SK-N-SH treated with all-trans-retinoic acid at 6 μM for 48 hours (cell line): ENCODE results near the gene ASTN2.

ENCODE experiments used
- ATAC-seq: fragments of 200-7000 bp; cut with Tn5 transposase; 3 replicates; pipeline ENCODE4 v1.9.1; 2020; ENCODE audit warnings: mild to moderate bottlenecking, moderate library complexity
- ARNTL ChIP-seq: fragments of 450-650 bp; formaldehyde crosslinking; IDR thresholded peaks from 2 replicates; pipeline ENCODE4 v1.5.0; 2020; ENCODE audit warnings: low read depth, mild to moderate bottlenecking, moderate library complexity, borderline replicate concordance
- CSDC2 ChIP-seq: fragments of 250-450 bp; sonication (Bioruptor Pico); IDR thresholded peaks from 2 replicates; pipeline ENCODE4 v1.5.0; 2020; ENCODE audit warnings: mild to moderate bottlenecking, moderate library complexity
- ESRRG ChIP-seq: fragments of 250-450 bp; sonication (Bioruptor Pico); IDR thresholded peaks from 2 replicates; pipeline ENCODE4 v1.6.1; 2021; ENCODE audit warnings: mild to moderate bottlenecking
- GLIS3 ChIP-seq: fragments of 250-450 bp; sonication (Bioruptor Pico); IDR thresholded peaks from 2 replicates; pipeline ENCODE4 v1.5.0; 2020; ENCODE audit warnings: mild to moderate bottlenecking, moderate library complexity
- ISL1 ChIP-seq: fragments of 250-450 bp; sonication (Bioruptor Pico); IDR thresholded peaks from 2 replicates; pipeline ENCODE4 v2.1.2; 2022; ENCODE audit warnings: mild to moderate bottlenecking, moderate library complexity
- OSR1 ChIP-seq: fragments of 250-450 bp; sonication (Bioruptor Pico); IDR thresholded peaks from 2 replicates; pipeline ENCODE4 v1.8.0; 2022; ENCODE audit warnings: moderate library complexity, mild to moderate bottlenecking, inconsistent platforms
- POU6F1 ChIP-seq: fragments of 250-450 bp; sonication (Bioruptor Pico); IDR thresholded peaks from 2 replicates; pipeline ENCODE4 v1.8.0; 2021; ENCODE audit warnings: low read depth, mild to moderate bottlenecking, moderate library complexity, borderline replicate concordance
- PPARA ChIP-seq: fragments of 250-450 bp; sonication (Bioruptor Pico); IDR thresholded peaks from 2 replicates; pipeline ENCODE4 v1.5.0; 2020; ENCODE audit warnings: mild to moderate bottlenecking, borderline replicate concordance
- SNAI2 ChIP-seq: fragments of 250-450 bp; sonication (Bioruptor Pico); IDR thresholded peaks from 2 replicates; pipeline ENCODE4 v1.5.0; 2020; ENCODE audit warnings: mild to moderate bottlenecking, moderate library complexity
- TCF4 ChIP-seq: fragments of 250-450 bp; sonication (Bioruptor Pico); IDR thresholded peaks from 2 replicates; pipeline ENCODE4 v1.8.0; 2021; ENCODE audit warnings: mild to moderate bottlenecking, moderate library complexity, borderline replicate concordance
- TOX ChIP-seq: fragments of 250-450 bp; sonication (Bioruptor Pico); IDR thresholded peaks from 2 replicates; pipeline ENCODE4 v1.8.0; 2021; ENCODE audit warnings: mild to moderate bottlenecking, moderate library complexity, borderline replicate concordance
- ZC3H10 ChIP-seq: fragments of 250-450 bp; sonication (Bioruptor Pico); IDR thresholded peaks from 2 replicates; pipeline ENCODE4 v1.5.1; 2021; ENCODE audit warnings: mild to moderate bottlenecking, moderate library complexity
- ZFP3 ChIP-seq: fragments of 250-450 bp; sonication (Bioruptor Pico); IDR thresholded peaks from 2 replicates; pipeline ENCODE4 v1.5.0; 2020; ENCODE audit warnings: mild to moderate bottlenecking, moderate library complexity
- ZFP30 ChIP-seq: fragments of 450-650 bp; formaldehyde crosslinking; IDR thresholded peaks from 2 replicates; pipeline ENCODE4 v1.5.0; 2022; ENCODE audit warnings: mild to moderate bottlenecking, moderate library complexity
- ZNF565 ChIP-seq: fragments of 450-650 bp; formaldehyde crosslinking; conservative IDR thresholded peaks from 2 replicates; pipeline ENCODE4 v1.5.0; 2020; ENCODE audit warnings: low read depth, mild to moderate bottlenecking, moderate library complexity
- ZNF70 ChIP-seq: fragments of 450-650 bp; formaldehyde crosslinking; IDR thresholded peaks from 2 replicates; pipeline ENCODE4 v1.5.0; 2020; ENCODE audit warnings: mild to moderate bottlenecking, moderate library complexity
- ZNF8 ChIP-seq: fragments of 450-650 bp; formaldehyde crosslinking; IDR thresholded peaks from 2 replicates; pipeline ENCODE4 v1.5.0; 2020; ENCODE audit warnings: mild to moderate bottlenecking, moderate library complexity
- TF ChIP-seq, protein P1 (sequence below): fragments of 250-450 bp; sonication (Bioruptor Pico); IDR thresholded peaks from 2 replicates; pipeline ENCODE4 v1.5.1; 2020; ENCODE audit warnings: low read depth, mild to moderate bottlenecking, moderate library complexity
- TF ChIP-seq, protein P2 (sequence below): fragments of 250-450 bp; sonication (Bioruptor Pico); IDR thresholded peaks from 2 replicates; pipeline ENCODE4 v1.5.1; 2021; ENCODE audit warnings: mild to moderate bottlenecking, moderate library complexity
- TF ChIP-seq, protein P3 (sequence below): fragments of 250-450 bp; sonication (Bioruptor Pico); IDR thresholded peaks from 2 replicates; pipeline ENCODE4 v1.8.0; 2020; ENCODE audit warnings: mild to moderate bottlenecking, moderate library complexity, borderline replicate concordance
- TF ChIP-seq, protein P4 (sequence below): fragments of 250-450 bp; sonication (Bioruptor Pico); IDR thresholded peaks from 2 replicates; pipeline ENCODE4 v1.5.0; 2020; ENCODE audit warnings: mild to moderate bottlenecking, moderate library complexity

Gene ASTN2

DNA sequence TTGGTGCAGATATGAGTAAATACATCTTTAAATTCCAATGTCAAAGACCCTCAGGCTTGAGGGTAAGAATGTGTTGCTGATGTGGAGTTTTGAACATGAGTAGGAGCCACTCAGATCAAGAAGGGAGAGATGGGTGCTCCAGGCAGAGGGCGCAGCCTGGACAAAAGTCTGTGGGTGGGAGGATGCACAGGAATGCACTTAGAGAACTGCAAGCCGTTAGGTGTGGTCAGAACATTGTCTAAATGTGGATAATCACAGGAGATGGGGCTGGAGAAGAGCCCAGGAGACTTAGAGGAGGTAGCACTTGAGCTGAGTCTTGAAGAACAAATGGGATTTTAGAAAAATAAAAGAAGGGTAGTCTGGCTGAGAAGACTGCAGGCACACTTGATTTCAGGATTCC, 1005.7 kb downstream of the ASTN2 start:
- no peak for ATAC-seq

GRCh38 chr9:116406469-116406868, 1008.4 kb downstream of the ASTN2 start:
- no peak for ATAC-seq
- TF ChIP-seq ZC3H10 (CRISPR knock-in tag) (no peak), GLIS3 (CRISPR knock-in tag) (no peak), POU6F1 (no peak), ZNF70 (CRISPR knock-in tag) (no peak), CSDC2 (CRISPR knock-in tag) (no peak), ZFP3 (CRISPR knock-in tag) (no peak), ESRRG (CRISPR knock-in tag) (no peak), PPARA (CRISPR knock-in tag) (no peak), TCF4 (CRISPR knock-in tag) (no peak)
- TF ChIP-seq, protein P1, sequence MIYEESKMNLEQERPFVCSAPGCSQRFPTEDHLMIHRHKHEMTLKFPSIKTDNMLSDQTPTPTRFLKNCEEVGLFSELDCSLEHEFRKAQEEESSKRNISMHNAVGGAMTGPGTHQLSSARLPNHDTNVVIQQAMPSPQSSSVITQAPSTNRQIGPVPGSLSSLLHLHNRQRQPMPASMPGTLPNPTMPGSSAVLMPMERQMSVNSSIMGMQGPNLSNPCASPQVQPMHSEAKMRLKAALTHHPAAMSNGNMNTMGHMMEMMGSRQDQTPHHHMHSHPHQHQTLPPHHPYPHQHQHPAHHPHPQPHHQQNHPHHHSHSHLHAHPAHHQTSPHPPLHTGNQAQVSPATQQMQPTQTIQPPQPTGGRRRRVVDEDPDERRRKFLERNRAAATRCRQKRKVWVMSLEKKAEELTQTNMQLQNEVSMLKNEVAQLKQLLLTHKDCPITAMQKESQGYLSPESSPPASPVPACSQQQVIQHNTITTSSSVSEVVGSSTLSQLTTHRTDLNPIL (CRISPR knock-in tag) = no peak
- TF ChIP-seq, protein P2, sequence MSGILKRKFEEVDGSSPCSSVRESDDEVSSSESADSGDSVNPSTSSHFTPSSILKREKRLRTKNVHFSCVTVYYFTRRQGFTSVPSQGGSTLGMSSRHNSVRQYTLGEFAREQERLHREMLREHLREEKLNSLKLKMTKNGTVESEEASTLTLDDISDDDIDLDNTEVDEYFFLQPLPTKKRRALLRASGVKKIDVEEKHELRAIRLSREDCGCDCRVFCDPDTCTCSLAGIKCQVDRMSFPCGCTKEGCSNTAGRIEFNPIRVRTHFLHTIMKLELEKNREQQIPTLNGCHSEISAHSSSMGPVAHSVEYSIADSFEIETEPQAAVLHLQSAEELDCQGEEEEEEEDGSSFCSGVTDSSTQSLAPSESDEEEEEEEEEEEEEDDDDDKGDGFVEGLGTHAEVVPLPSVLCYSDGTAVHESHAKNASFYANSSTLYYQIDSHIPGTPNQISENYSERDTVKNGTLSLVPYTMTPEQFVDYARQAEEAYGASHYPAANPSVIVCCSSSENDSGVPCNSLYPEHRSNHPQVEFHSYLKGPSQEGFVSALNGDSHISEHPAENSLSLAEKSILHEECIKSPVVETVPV (CRISPR knock-in tag) = no peak

More for the DNA sequence above, 1005.7 kb downstream of the ASTN2 start:
- TF ChIP-seq ZFP3 (CRISPR knock-in tag) = no peak
- TF ChIP-seq CSDC2 (CRISPR knock-in tag) = no peak
- TF ChIP-seq, protein P3, sequence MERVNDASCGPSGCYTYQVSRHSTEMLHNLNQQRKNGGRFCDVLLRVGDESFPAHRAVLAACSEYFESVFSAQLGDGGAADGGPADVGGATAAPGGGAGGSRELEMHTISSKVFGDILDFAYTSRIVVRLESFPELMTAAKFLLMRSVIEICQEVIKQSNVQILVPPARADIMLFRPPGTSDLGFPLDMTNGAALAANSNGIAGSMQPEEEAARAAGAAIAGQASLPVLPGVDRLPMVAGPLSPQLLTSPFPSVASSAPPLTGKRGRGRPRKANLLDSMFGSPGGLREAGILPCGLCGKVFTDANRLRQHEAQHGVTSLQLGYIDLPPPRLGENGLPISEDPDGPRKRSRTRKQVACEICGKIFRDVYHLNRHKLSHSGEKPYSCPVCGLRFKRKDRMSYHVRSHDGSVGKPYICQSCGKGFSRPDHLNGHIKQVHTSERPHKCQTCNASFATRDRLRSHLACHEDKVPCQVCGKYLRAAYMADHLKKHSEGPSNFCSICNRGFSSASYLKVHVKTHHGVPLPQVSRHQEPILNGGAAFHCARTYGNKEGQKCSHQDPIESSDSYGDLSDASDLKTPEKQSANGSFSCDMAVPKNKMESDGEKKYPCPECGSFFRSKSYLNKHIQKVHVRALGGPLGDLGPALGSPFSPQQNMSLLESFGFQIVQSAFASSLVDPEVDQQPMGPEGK (CRISPR knock-in tag) = no peak
- no peak for TF ChIP-seq GLIS3 (CRISPR knock-in tag)
- no peak for TF ChIP-seq PPARA (CRISPR knock-in tag)
- no peak for TF ChIP-seq ZFP30 (CRISPR knock-in tag)
- TF ChIP-seq TOX (CRISPR knock-in tag) = no peak
- TF ChIP-seq, protein P2 (CRISPR knock-in tag) = no peak
- no peak for TF ChIP-seq SNAI2 (CRISPR knock-in tag)
- TF ChIP-seq ARNTL (CRISPR knock-in tag) = no peak
- TF ChIP-seq OSR1 (CRISPR knock-in tag) = no peak
- TF ChIP-seq, protein P4, sequence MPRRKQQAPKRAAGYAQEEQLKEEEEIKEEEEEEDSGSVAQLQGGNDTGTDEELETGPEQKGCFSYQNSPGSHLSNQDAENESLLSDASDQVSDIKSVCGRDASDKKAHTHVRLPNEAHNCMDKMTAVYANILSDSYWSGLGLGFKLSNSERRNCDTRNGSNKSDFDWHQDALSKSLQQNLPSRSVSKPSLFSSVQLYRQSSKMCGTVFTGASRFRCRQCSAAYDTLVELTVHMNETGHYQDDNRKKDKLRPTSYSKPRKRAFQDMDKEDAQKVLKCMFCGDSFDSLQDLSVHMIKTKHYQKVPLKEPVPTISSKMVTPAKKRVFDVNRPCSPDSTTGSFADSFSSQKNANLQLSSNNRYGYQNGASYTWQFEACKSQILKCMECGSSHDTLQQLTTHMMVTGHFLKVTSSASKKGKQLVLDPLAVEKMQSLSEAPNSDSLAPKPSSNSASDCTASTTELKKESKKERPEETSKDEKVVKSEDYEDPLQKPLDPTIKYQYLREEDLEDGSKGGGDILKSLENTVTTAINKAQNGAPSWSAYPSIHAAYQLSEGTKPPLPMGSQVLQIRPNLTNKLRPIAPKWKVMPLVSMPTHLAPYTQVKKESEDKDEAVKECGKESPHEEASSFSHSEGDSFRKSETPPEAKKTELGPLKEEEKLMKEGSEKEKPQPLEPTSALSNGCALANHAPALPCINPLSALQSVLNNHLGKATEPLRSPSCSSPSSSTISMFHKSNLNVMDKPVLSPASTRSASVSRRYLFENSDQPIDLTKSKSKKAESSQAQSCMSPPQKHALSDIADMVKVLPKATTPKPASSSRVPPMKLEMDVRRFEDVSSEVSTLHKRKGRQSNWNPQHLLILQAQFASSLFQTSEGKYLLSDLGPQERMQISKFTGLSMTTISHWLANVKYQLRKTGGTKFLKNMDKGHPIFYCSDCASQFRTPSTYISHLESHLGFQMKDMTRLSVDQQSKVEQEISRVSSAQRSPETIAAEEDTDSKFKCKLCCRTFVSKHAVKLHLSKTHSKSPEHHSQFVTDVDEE (CRISPR knock-in tag) = no peak
- TF ChIP-seq ZNF8 (CRISPR knock-in tag) = no peak
- no peak for TF ChIP-seq ZNF70 (CRISPR knock-in tag)
- TF ChIP-seq ISL1 (CRISPR knock-in tag) = no peak
- no peak for TF ChIP-seq ZNF565 (CRISPR knock-in tag)
- no peak for TF ChIP-seq TCF4 (CRISPR knock-in tag)
- TF ChIP-seq POU6F1 = no peak
